Keratinocyte (primary cell): Measurements from ENCODE around the gene GHRL.

Source experiments
- EZH2 ChIP-seq: IDR thresholded peaks from one replicate; pipeline ENCODE4 v1.6.1; 2012; ENCODE audit warnings: inconsistent platforms, mild to moderate bottlenecking, low read length, moderate library complexity
- TF ChIP-seq, protein P1 (sequence below), 3 experiments: IDR thresholded peaks in 1 of 3; conservative IDR thresholded peaks in 1 of 3; optimal IDR thresholded peaks in 1 of 3; 2 replicates in 2 of 3; 3 replicates in 1 of 3; pipeline versions ENCODE3 to v1.5.1; 2011; ENCODE audit warnings: low read length in 3 of 3, mild to moderate bottlenecking in 3 of 3, moderate library complexity in 2 of 3, control low read depth in 1 of 3, inconsistent platforms in 1 of 3; ENCODE audit not compliant: insufficient read depth in 2 of 3; ENCODE audit errors: extremely low read depth in 1 of 3

DNA sequence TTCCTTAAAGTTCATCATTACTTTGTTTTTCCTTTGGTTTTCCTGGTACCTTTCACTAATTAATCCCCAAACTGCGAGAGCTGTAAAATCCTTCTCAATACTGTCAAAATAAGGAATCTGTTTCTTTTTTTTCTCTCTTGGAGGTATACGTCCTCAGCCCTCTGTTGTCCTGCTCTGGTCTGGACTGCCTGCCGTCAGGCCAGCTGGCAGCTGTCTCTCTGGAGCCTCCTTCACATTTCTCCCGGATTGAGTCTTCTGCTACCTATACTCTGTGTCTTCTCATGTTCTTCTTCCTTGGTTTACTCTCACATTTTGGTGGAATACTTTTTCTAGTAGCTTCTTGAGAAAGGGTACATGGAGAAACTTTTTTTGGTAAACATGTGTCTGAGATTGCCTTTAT, 30.7 kb downstream of the GHRL start:
- TF ChIP-seq, protein P1, sequence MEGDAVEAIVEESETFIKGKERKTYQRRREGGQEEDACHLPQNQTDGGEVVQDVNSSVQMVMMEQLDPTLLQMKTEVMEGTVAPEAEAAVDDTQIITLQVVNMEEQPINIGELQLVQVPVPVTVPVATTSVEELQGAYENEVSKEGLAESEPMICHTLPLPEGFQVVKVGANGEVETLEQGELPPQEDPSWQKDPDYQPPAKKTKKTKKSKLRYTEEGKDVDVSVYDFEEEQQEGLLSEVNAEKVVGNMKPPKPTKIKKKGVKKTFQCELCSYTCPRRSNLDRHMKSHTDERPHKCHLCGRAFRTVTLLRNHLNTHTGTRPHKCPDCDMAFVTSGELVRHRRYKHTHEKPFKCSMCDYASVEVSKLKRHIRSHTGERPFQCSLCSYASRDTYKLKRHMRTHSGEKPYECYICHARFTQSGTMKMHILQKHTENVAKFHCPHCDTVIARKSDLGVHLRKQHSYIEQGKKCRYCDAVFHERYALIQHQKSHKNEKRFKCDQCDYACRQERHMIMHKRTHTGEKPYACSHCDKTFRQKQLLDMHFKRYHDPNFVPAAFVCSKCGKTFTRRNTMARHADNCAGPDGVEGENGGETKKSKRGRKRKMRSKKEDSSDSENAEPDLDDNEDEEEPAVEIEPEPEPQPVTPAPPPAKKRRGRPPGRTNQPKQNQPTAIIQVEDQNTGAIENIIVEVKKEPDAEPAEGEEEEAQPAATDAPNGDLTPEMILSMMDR (optimal IDR thresholded peaks at IDR 0.05 in 1 of 3, IDR thresholded peaks at IDR 0.05 in 1 of 3, conservative IDR thresholded peaks at IDR 0.05 in 1 of 3; ENCODE audit: extremely low read depth in 1 of 3, insufficient read depth in 2 of 3, low read length in 3 of 3): no peak
- no peak for TF ChIP-seq EZH2
